Measurements from ENCODE around the gene SRSF1. TPM values are rescaled to one million over a fixed set of nuclear protein-coding genes. Genes with fewer than 3 reads are reported as not detected.
"Not testable (repeated sequence)": the region's sequence is repeated elsewhere in the genome, so short reads cannot be mapped to it uniquely, and the experiment has no call there.

SRSF1 gene
- total RNA-seq, 1 experiment from 2014 or later, result 434 TPM

- BruUV-seq (replicated peaks); H3K4me3 ChIP-seq (replicated peaks in 1 of 2; ENCODE audit: low read depth in 1 of 2, low read length in 2 of 2); H3K79me2 ChIP-seq (ENCODE audit: insufficient read depth, low read length); H3K9ac ChIP-seq (ENCODE audit: low read length); H3K9me3 ChIP-seq (ENCODE audit: control insufficient read depth in 1 of 2, insufficient read depth in 1 of 2, low read depth in 1 of 2, low read length in 2 of 2); DNase-seq (ENCODE audit: low read depth, low spot score); CTCF ChIA-PET; H3K9me2 ChIP-seq (ENCODE audit: insufficient read depth); intact Hi-C loops (cut with micrococcal nuclease); ATAC-seq; H4K20me1 ChIP-seq (ENCODE audit: insufficient read depth); H3K4me1 ChIP-seq (ENCODE audit: control insufficient read depth in 1 of 2, insufficient read depth in 2 of 2, low read length in 2 of 2); H3K27me3 ChIP-seq (ENCODE audit: insufficient read depth, low read length); H2AFZ ChIP-seq (ENCODE audit: low read depth, low read length, poor library complexity, severe bottlenecking); H3K4me2 ChIP-seq (ENCODE audit: low read length); RAD21 ChIA-PET (ENCODE audit: low non-redundant PET in 1 of 2, low total read pairs in 2 of 2, uncharacterized antibody in 2 of 2, unreplicated experiment in 2 of 2); H3K27ac ChIP-seq (ENCODE audit: low read depth, low read length); H3K36me3 ChIP-seq (ENCODE audit: control insufficient read depth in 1 of 2, insufficient read depth in 2 of 2, low read length in 2 of 2): not testable (repeated sequence)
- POLR2A ChIA-PET, result interaction anchor here (1.8 kb wide), 1 partner anchor 39 kb away, joined by 5 read pairs; the partner anchor contains the start of gene DYNLL2
Measured at GRCh38 chr17:58044256-58044655, 37.2 kb upstream of the SRSF1 start.

GRCh38 chr17:58043221-58044181 is 36.5 kb upstream of the SRSF1 start:
- Histone ChIP-seq H3K27me3 (ENCODE audit: insufficient read depth, low read length) (no peaks in the 10 kb centered on the region), H3K79me2 (ENCODE audit: insufficient read depth, low read length) (no peaks in the 10 kb centered on the region), H4K20me1 (ENCODE audit: insufficient read depth) (no peaks in the 10 kb centered on the region), H3K4me3 (replicated peaks in 1 of 2; ENCODE audit: low read depth in 1 of 2, low read length in 2 of 2) (no peak overlapping the region), H3K4me1 (ENCODE audit: control insufficient read depth in 1 of 2, insufficient read depth in 2 of 2, low read length in 2 of 2) (no peaks in the 10 kb centered on the region), H3K9ac (ENCODE audit: low read length) (no peak overlapping the region), H3K9me3 (ENCODE audit: control insufficient read depth in 1 of 2, insufficient read depth in 1 of 2, low read depth in 1 of 2, low read length in 2 of 2) (no peaks in the 10 kb centered on the region), H3K4me2 (ENCODE audit: low read length) (no peak overlapping the region), H2AFZ (ENCODE audit: low read depth, low read length, poor library complexity, severe bottlenecking) (no peak overlapping the region), H3K9me2 (ENCODE audit: insufficient read depth) (no peaks in the 10 kb centered on the region), H3K27ac (ENCODE audit: low read depth, low read length) (no peak overlapping the region), H3K36me3 (ENCODE audit: control insufficient read depth in 1 of 2, insufficient read depth in 2 of 2, low read length in 2 of 2) (no peaks in the 10 kb centered on the region)
- no peak for TF ChIP-seq REST (IDR thresholded peaks at IDR 0.05; ENCODE audit: low read depth)
- no peak for TF ChIP-seq ATF3 (IDR thresholded peaks at IDR 0.05)
- TF ChIP-seq YY1 (IDR thresholded peaks at IDR 0.05; ENCODE audit: extremely low read depth, insufficient replicate concordance, low read depth, low read length), result no peak
- no peak for TF ChIP-seq CBX3 (IDR thresholded peaks at IDR 0.05; ENCODE audit: low read depth)
- RAD21 ChIA-PET (ENCODE audit: low non-redundant PET in 1 of 2, low total read pairs in 2 of 2, uncharacterized antibody in 2 of 2, unreplicated experiment in 2 of 2), result no interaction called here
- POLR2A ChIA-PET, result interaction anchor here (1.8 kb wide), 1 partner anchor 39 kb away, joined by 5 read pairs; the partner anchor contains the start of gene DYNLL2
- intact Hi-C loops (cut with micrococcal nuclease), result no loop called here
- no TSS peak for BruUV-seq (replicated peaks)
- CTCF ChIA-PET, result no interaction called here
- ATAC-seq (no peak), DNase-seq (ENCODE audit: low read depth, low spot score) (no peak)
